Osteoblast (primary cell): ENCODE data around the gene CCNI2. TPM values are rescaled to one million over a fixed set of nuclear protein-coding genes. Genes with fewer than 3 reads are reported as not detected.

Source experiments
- DNase-seq: peaks from one replicate; pipeline ENCODE4 v3.0.0; 2011; ENCODE audit warnings: low spot score, mixed read lengths; ENCODE audit not compliant: insufficient read length; ENCODE audit errors: missing footprints
- H2AFZ ChIP-seq: 2 replicates; pipeline ENCODE4 v1.6.0; 2011; ENCODE audit warnings: mild to moderate bottlenecking, low read length
- H3K27ac ChIP-seq: 2 replicates; pipeline ENCODE4 v1.5.1; 2011; ENCODE audit warnings: mild to moderate bottlenecking, low read depth, low read length, moderate library complexity
- H3K27me3 ChIP-seq: 2 replicates; pipeline ENCODE4 v1.6.0; 2012; ENCODE audit warnings: mild to moderate bottlenecking, control low read depth, inconsistent platforms, low read length, moderate library complexity; ENCODE audit not compliant: insufficient read depth
- H3K36me3 ChIP-seq: 2 replicates; pipeline ENCODE4 v1.5.1; 2011; ENCODE audit warnings: mild to moderate bottlenecking, low read length, control low read depth, moderate library complexity; ENCODE audit not compliant: insufficient read depth
- H3K4me1 ChIP-seq: 2 replicates; pipeline ENCODE4 v1.5.1; 2011; ENCODE audit warnings: mild to moderate bottlenecking, low read length, control low read depth, moderate library complexity; ENCODE audit not compliant: insufficient read depth
- H3K4me2 ChIP-seq: 2 replicates; pipeline ENCODE4 v1.6.0; 2011; ENCODE audit warnings: mild to moderate bottlenecking, low read length; ENCODE audit not compliant: insufficient read depth
- H3K4me3 ChIP-seq: fragments of 200-600 bp; sonication (generic); 3 replicates; pipeline ENCODE4 v1.5.1; 2012; ENCODE audit warnings: mild to moderate bottlenecking, low read length, inconsistent platforms; ENCODE audit not compliant: insufficient read depth
- H3K79me2 ChIP-seq: 2 replicates; pipeline ENCODE4 v1.6.0; 2012; ENCODE audit warnings: mild to moderate bottlenecking, low read length, control low read depth, inconsistent platforms; ENCODE audit not compliant: insufficient read depth
- H3K9me3 ChIP-seq: 2 replicates; pipeline ENCODE4 v1.5.1; 2011; ENCODE audit warnings: low read depth, low read length, control low read depth
- H4K20me1 ChIP-seq: 2 replicates; pipeline ENCODE4 v1.6.0; 2012; ENCODE audit warnings: mild to moderate bottlenecking, low read length, control low read depth; ENCODE audit not compliant: insufficient read depth
- CTCF ChIP-seq: IDR thresholded peaks from 2 replicates; pipeline ENCODE4 v1.5.1; 2011; ENCODE audit warnings: mild to moderate bottlenecking, low read depth, low read length, moderate library complexity; ENCODE audit errors: extremely low read depth
- total RNA-seq: library from RNA; depleted of rRNA; stranded (reverse); fragments of >200 nt; gene quantifications from 2 replicates; pipeline ENCODE4 v1.2.3, GENCODE V29; 2012

The CCNI2 gene
- total RNA-seq, 1 donor = not detected

GRCh38 chr5:132774406-132774805, 27.2 kb downstream of the CCNI2 start:
- no peaks in the 10 kb centered on the region for H3K27me3 ChIP-seq
- peaks cover 16% of the 10 kb centered on the region for H3K4me1 ChIP-seq
- H3K79me2 ChIP-seq = peaks cover 58% of the 10 kb centered on the region
- no peaks in the 10 kb centered on the region for H3K9me3 ChIP-seq
- no peak for TF ChIP-seq CTCF
- H3K36me3 ChIP-seq = no peaks in the 10 kb centered on the region
- H4K20me1 ChIP-seq = peaks cover 33% of the 10 kb centered on the region
- no peak overlapping the region for H2AFZ ChIP-seq
- no peak overlapping the region for H3K27ac ChIP-seq
- no peak for DNase-seq
- H3K4me2 ChIP-seq = no peak overlapping the region
- H3K4me3 ChIP-seq = no peak overlapping the region

- DNase-seq = no peak
Observed at GRCh38 chr5:132774896-132775295, 27.7 kb downstream of the CCNI2 start.

GRCh38 chr5:132775476-132775961, 28.3 kb downstream of the CCNI2 start:
- no peaks in the 10 kb centered on the region for H3K27me3 ChIP-seq
- H3K9me3 ChIP-seq = no peaks in the 10 kb centered on the region
- no peak overlapping the region for H2AFZ ChIP-seq
- peaks cover 31% of the 10 kb centered on the region for H4K20me1 ChIP-seq
- TF ChIP-seq CTCF = no peak
- H3K4me3 ChIP-seq = peak overlapping the region; percentile 79
- H3K4me1 ChIP-seq = peaks cover 16% of the 10 kb centered on the region
- H3K79me2 ChIP-seq = peaks cover 53% of the 10 kb centered on the region
- H3K27ac ChIP-seq = no peak overlapping the region
- no peaks in the 10 kb centered on the region for H3K36me3 ChIP-seq
- DNase-seq = peak; percentile 92
- H3K4me2 ChIP-seq = peak overlapping the region; percentile 85

More at GRCh38 chr5:132774896-132775295, 27.7 kb downstream of the CCNI2 start:
- no peak overlapping the region for H3K4me2 ChIP-seq
- no peak for TF ChIP-seq CTCF
- H3K4me1 ChIP-seq = peaks cover 16% of the 10 kb centered on the region
- no peaks in the 10 kb centered on the region for H3K9me3 ChIP-seq
- no peaks in the 10 kb centered on the region for H3K27me3 ChIP-seq
- no peak overlapping the region for H3K27ac ChIP-seq
- H4K20me1 ChIP-seq = peaks cover 31% of the 10 kb centered on the region
- H2AFZ ChIP-seq = no peak overlapping the region
- H3K4me3 ChIP-seq = no peak overlapping the region
- peaks cover 55% of the 10 kb centered on the region for H3K79me2 ChIP-seq
- H3K36me3 ChIP-seq = no peaks in the 10 kb centered on the region

- TF ChIP-seq CTCF = no peak
- no peaks in the 10 kb centered on the region for H3K9me3 ChIP-seq
- no peaks in the 10 kb centered on the region for H3K27me3 ChIP-seq
- no peak overlapping the region for H3K27ac ChIP-seq
- no peak for DNase-seq
- H3K79me2 ChIP-seq = peaks cover 45% of the 10 kb centered on the region
- no peaks in the 10 kb centered on the region for H3K36me3 ChIP-seq
- peak overlapping the region; percentile 85 for H3K4me2 ChIP-seq
- peak overlapping the region; percentile 73 for H2AFZ ChIP-seq
- peak overlapping the region; percentile 79 for H3K4me3 ChIP-seq
- H4K20me1 ChIP-seq = peaks cover 26% of the 10 kb centered on the region
- H3K4me1 ChIP-seq = peaks cover 16% of the 10 kb centered on the region
Observed at GRCh38 chr5:132776131-132776937, 29.1 kb downstream of the CCNI2 start.
